ENCODE results near the gene CD302.
A peak's percentile ranks its signal among the peaks of the same experiment; 100 is the strongest.
"Not testable (repeated sequence)": the region's sequence is repeated elsewhere in the genome, so short reads cannot be mapped to it uniquely, and the experiment has no call there.

The CD302 gene, protein sequence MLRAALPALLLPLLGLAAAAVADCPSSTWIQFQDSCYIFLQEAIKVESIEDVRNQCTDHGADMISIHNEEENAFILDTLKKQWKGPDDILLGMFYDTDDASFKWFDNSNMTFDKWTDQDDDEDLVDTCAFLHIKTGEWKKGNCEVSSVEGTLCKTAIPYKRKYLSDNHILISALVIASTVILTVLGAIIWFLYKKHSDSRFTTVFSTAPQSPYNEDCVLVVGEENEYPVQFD

DNA sequence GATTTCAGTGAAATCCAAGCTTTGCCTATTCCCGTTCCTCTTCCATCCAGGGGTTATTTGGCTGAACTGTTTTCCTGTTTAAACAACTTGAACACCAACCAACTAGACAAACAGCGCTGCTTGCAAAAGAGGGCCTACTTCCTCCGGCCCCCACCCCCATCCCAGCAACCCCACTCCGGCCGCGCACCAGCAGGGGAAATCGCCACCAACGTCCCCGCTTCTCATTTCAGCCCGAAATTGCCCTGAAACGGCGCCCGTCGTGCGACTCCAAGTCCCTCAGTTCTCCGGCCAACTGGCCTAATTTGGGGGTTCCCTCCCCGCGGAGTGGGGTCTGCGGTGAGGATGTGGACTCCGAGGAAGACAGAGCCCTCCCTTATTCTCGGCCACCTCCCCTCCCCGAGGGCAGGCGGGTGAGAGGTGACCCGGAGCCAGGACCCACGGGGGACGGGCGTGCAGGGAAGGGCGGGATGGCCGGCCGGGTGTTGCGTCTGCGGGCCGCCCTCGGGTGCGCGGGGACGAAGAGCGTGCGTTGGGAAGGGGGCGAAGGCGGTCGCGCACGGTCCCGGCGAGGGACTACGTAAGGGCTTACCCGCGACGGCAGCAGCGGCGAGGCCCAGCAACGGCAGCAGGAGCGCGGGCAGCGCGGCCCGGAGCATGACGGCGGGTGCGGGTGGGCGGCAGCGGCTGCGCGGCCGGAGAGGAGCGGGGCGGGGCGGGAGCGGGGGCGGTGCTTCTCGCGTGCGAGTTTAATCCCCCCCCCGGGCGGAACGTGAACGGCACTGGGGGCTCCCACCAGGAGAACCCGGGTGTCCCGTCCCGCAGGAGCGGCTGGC is at the start of gene CD302:
Gene CD302 (minus strand): TSS at position 666 of the 833 bp plus-strand sequence. CDS start 10 bp downstream, at position 656.
- DNase-seq (ENCODE audit: low read depth): peak; percentile 49

DNA sequence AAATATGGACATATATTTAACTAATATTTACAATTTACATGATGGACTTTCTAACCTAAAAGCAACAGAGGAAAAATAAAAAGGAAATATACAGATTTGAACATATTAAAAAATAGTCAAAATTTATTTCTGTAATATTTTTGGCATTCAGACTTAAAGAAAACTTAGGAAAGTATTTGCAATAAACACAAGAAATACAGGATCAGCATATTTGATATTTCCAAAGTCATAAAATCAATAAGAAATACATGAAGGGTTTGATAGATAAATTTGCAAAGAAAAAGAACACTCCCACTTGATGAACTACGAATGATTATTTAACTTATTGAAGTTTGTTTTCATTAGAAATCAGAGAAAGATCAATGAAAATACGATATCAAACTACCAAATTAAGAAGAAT is 48.6 kb upstream of the CD302 start:
- no peak for DNase-seq (ENCODE audit: low read depth)

DNA sequence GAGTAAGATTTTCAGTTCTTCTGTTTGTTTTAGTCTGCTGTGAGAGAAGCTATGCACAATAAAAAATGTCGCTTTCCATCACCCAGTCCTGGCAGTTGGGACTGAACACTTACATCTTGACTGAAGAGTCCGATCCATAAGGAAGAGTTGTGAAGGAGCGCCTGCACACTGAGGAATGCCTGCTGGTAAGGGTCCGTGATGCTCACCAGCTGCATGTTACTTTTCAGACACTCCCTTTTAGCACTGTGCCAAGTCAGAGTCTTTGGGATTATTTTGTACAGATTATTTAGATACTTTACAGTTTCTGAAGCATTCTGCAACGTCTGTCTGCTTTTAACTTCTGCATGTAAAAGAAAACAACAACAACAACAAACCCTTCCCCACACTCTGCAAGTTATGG is 42.6 kb upstream of the CD302 start:
- DNase-seq (ENCODE audit: low read depth): no peak

DNA sequence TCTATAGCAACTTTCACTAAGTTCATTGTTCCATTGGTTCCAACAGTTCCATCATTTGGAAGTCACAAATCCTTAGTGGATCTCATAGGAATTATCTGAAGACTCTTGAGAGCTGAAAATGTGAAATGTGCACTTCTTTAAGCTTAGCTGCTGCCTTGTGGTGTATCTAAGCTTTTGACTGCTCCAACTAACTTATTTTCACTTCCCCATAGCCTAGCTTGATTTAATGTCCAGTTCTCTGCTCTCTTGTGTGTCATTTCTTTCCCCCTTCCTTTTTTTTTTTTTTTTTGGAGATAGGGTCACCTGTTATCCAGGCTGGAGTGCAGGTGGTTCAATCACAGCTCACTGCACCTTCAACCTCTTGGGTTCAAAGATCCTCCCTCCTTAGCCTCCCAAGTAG is 34.9 kb upstream of the CD302 start:
- no peak for DNase-seq (ENCODE audit: low read depth)

DNA sequence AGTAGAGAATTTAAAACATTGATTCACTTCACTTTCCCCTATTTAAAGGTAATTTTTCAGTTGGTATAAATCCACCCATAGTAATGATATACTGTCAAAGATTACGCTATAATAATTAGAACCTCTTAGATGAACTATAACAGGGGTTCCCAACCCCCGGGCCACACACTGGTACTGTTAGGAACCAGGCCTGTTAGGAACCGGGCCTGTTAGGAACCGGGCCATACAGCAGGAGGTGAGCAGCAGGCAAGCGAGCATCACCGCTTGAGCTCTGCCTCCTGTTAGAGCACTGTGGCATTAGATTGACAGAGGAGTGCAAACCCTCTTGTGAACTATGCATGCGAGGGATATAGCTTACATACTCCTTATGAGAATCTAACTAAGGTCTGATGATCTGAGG is 34.0 kb upstream of the CD302 start:
- DNase-seq (ENCODE audit: low read depth): no peak

DNA sequence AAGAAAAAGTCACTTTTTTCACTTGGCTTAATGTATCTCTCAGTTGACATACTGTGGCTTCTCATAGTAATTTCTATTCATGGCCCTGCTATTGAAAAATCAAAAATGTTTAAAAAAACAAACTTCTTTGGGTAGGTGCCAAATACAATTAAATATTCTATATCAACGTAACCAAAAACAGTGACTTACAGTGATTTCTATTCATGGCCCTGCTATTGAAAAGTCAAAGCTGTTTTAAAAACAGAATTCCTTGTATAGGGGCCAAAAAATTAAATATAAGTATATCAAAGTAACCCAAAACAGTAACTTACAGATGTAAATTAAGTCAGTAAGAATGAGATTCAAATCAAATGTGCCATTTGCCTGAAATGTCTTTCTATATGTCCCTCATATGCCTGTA is 31.4 kb upstream of the CD302 start:
- DNase-seq (ENCODE audit: low read depth): no peak

DNA sequence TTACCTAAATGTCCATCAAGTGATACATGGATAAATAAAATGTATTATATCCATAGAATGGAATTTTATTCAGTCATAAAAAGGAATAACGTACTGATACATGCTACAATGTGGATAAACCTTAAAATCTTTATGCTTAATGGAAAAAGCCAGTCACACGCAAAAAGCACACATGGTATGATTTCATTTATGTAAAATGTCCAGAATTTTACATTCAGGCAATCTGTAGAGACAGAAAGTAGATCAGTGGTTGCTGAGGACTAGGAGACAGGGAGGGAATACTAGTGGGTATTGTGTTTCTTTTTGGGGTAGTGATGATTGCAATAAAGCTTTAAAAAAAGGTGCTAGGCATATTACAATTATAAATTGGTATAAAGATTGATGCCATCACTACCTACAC is 30.7 kb upstream of the CD302 start:
- DNase-seq (ENCODE audit: low read depth): peak; percentile 20

DNA sequence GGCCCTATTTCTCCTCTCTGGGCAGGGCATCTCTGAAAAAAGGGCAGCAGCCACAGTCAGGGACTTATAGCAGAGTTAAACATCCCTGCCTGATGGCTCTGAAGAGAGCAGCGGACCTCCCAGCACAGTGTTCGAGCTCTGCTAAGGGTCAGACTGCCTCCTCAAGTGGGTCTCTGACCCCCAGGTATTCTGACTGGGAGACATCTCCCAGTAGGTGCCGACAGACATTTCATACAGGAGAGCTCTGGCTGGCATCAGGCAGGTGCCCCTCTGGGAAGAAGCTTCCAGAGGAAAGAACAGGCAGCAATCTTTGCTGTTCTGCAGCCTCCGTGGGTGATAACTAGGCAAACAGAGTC is 24.4 kb upstream of the CD302 start:
- not testable (repeated sequence) for DNase-seq (ENCODE audit: low read depth)

DNA sequence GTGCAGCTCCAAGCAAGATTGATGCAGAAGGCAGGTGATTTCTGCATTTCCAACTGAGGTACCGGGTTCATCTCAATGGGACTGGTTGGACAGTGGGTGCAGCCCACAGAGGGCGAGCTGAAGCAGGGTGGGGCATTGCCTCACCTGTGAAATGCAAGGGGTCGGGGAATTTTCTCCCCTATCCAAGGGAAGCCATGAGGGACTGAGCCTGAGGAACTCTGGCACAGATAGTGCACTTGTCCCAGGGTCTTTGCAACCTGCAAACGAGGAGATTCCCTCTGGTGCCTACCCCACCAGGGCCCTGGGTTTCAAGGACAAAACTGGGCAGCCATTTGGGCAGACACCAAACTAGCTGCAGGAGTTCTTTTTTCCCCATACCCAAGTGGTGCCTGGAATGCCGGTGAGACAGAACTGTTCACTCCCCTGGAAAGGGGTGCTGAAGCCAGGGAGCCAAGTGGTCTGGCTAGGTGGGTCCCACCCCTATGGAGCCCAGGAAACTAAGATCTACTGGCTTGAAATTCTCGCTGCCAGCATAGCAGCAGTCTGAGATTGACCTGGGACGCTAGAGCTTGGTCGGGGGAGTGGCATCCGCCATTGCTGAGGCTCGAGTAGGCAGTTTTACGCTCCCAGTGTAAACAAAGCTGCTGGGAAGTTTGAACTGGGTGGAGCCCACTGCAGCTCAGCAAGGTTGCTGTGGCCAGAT is 23.9 kb upstream of the CD302 start:
- not testable (repeated sequence) for DNase-seq (ENCODE audit: low read depth)

DNA sequence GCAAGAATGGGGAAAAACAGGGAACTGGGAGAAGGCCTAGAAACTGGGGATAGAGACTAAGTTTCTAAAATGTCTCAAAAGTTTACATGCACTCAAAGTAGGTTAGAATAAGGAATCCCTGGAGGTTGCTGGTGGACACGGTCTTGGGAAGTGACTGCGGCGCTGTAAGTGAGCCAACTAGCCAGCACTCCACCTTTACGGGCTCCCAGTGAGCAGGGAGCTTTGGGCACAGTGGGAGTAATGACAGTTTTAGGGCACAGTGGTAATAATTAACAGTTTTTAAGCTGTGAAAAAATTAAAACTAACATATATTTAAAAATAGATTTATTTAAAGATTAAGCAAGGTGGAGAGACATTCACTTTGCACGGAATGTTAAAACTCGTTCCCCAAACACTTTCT is 20.9 kb upstream of the CD302 start:
- DNase-seq (ENCODE audit: low read depth): no peak

DNA sequence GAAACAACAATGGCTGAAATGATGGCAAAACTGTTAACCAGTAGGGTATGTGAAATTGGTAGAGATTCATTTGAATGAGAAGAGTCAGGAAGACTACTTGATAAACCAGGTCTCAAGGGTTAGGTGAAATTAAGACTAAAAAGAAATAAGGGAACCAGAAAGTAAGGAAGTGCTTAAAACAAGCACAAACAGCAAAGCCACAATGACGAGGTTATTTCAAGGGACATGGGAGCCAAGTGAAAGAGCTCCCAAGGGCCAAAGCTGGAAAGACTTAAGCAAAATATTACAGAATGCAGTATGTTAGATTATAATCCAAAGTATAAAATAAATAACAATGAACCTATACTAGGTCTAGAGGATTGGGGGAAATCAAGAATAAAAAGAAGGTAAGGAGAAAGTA is 19.3 kb upstream of the CD302 start:
- no peak for DNase-seq (ENCODE audit: low read depth)

DNA sequence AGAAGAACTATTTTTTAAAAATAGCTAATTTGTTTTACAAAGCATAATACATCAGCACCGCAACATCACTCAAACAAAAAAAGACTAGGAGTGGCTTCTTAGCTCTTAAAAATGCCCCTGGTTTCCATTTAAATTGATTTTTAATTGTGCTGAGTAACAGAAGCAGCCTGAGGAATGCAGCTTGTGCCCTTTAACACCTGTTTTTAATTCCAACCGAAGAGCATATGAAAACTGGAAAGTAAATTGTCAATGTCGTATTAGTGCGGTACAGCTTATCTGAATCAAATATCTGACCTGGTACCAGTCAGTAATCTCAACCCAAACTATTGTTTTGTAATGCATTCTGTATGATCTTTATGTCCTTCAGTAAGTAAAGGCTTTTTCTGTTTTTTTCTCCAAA is 13.2 kb upstream of the CD302 start:
- DNase-seq (ENCODE audit: low read depth): no peak

DNA sequence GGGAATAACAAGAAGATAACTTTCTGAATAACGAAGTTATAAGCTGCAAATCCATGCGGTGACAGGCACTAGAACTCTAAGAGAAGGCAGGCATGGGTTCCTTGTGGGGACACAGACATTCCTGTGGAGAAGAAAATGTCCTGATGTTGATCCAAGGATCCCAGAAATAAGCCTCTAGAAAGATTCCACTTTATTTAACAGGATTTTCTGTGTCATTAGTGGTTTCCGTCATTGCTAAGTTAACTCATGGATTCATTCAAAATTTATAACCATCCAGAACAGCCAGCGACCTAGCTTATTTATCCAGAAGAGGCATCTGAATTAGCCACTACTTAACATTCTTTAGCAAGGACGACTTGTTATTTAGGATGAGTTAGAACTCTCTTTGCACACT is 10.0 kb upstream of the CD302 start:
- DNase-seq (ENCODE audit: low read depth): no peak

DNA sequence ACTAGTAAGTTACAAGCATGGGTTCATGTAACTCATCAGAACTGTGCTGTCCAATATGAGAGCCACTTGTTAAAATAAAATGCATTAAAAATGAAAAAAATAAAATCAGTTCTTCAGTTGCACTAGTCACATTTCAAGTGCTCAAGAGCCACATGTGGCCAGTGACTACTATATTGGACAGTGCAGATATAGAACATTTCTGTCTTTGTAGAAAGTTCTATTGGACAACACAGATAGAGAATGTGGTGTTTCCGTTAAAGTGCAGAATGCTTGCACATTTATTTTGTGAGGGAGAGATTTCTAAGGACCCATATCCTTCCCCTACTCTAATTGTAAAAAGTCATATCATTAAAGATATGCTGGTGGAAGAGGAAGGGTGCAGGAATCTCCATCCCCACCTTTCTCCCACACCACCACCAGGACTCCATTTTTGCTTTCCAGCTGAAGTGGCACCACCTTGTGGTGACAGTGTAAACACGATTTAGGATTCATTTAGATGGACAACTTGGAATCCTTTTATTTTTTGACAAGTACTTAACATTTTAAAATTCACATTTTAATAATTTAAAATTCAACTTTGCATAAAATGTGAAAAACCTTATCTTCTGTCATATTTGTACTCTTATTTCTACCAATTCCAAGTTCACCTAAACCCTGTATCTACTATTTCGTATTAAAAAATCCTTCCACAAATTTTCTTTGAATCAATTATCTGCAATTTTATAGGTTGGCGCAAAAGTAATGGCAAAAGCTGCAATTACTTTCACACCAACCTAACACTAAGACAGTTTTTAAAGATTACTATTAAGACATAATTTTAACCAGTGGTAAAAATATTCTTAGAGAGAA is 9.4 kb upstream of the CD302 start:
- DNase-seq (ENCODE audit: low read depth): peak; percentile 58

DNA sequence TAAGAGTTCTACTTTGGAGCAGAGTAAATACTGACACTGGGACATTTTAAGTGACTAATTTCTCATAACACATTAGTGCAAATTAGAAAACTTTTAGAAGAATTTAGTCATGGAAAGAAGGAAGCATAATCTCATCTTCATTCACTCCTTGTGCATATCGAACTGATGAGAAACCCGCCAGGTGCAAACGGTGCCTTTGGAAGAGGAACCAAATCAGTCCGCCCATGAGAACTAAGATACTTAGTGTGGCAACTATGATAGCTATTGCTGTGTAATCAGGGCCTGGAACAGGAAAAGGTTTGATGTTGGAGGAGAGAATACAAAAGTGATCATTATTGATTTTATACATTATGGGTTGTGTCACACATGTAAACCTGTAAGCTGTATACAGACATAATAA is 6.9 kb upstream of the CD302 start:
- DNase-seq (ENCODE audit: low read depth): no peak

DNA sequence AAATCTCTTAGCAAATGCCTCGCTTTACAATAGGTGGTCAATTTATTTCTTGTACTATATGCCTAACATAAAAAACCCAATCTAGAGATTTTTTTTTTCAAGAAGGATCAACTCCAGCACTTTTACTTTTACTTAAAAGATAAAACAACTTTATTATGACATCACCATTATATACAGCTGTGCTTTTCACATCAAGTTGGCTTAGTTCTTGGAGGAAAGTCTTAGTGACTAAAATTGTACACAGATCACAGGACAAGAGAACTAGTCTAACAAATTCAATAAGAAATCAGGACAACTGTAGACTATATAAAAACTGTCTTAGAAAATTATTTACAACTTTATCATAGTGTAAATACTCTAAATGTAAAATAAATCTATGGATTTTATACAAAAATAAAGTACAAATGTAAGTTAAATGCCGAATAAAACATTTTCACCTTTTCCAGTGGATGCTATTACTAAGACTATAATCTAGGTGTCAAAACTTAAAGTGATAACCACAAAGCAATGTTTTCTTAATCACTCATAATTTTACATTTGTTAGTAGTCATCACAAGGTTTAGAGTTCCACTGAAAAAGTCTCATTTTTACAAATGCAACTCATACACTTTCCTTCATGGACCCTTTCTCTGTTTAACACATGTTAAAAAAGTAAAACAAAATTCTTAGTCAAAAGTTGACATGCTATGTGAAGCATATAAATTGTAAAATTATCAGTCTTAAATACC is 5.4 kb upstream of the CD302 start:
- DNase-seq (ENCODE audit: low read depth): no peak

DNA sequence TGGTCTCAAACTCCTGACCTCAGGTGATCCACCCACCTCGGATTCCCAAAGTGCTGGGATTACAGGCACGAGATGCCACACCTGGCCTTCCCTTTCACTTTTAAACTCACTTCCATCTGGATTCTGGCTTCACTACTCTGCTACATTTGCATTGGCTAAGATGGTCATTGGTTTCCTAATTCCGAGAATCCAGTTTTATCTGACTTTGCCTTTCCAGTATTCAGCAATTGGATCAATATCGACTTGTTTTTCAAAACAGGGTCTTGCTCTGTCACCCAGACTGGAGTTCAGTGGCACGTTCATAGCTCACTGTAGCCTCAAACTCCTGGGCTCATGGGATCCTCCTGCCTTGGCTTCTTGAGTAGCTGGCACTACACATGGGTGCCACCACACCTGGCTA is 4.7 kb upstream of the CD302 start:
- DNase-seq (ENCODE audit: low read depth): no peak

DNA sequence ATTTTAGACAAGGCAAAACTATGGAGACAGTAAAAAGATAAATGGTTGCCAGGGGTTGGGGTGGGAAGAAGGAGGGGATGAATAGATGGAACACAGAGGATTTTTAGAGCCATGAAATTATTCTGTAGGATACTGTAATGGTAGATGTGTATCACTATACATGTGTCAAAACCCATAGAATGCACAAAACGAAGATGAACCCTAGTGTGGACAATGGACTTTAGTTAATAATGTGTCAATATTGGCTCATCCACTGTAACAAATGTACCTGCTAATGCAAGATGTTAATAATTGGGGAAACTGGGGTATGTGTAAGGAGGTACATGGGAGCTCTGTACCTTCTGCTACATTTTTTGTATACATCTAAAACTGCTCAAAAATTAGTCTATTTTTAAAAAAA is 1.8 kb upstream of the CD302 start:
- no peak for DNase-seq (ENCODE audit: low read depth)

DNA sequence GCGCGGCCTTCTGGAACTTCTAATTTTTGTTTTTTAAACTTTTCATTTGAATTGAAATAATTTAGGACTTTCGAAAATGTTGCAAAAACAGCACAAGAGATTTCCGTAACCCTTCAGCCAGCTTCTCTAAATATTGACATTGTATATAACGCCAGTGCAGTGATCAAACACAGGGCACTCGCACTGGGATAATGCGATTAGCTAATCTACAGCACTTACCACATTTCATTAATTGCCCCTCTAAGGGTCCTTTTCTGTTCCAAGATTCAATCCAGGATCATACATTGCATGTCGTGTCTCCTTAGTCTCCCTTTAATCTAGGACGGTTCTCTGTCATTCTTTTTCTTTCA is 343 bp upstream of the CD302 start:
- no peak for DNase-seq (ENCODE audit: low read depth)

DNA sequence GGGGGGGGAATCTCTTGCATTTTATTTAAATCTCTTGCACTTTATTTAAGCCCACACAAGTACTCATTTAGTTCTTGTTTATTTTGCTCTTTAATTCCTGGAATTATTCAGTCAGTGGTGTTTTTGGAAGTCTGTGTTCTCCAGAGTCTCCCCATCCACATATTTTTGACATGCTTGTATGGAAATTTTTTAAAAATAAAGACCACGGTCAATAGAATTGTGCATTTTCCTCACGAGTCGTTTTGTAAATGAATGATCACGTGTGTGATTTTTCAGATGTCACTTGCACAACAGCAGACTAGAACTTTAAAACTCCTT is 824 bp downstream of the CD302 start:
- DNase-seq (ENCODE audit: low read depth): no peak

DNA sequence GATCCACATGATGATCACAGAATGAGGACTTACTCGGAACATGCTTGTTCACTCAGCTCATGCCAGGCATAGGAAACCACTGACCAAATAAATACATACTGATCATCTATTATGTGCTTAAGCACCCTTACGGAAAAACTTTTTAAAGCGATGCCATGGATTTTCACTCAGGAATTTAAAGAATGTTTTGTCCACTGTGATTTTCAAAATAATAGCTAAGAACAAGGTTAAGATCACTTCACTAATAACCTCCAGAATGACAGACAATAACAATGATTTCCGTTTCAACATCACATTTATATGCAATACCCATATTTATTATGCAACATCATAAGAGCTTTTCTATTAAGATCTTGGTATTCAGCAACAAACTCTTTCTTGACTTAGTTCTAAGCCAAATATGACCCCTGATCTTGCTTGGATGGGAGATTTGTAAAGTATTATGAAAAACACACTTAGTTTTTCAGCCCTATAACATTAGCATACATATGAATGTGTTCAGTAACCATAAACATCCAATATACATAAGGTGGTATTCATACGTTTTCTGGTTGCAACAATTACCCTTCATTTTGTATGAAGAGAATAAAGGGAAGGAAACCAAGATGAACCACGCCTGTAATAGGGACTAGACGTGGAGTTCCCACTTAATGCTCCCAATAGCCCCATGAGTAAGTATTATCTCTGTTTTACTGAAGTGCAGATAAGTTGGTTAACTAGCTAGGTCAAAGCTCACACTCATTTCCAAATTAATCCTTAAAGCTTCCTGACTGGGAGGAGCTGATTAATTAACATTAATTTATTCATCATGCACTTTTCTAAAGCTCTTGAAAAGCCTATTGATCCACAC is 1.9 kb downstream of the CD302 start:
- peak; percentile 59 for DNase-seq (ENCODE audit: low read depth)
